ENCODE results near the gene PCDHGC3.

- TF ChIP-seq CTCF (IDR thresholded peaks at IDR 0.05) (no peak), POLR2AphosphoS5 (IDR thresholded peaks at IDR 0.05) (no peak), POLR2A (IDR thresholded peaks at IDR 0.05) (no peak)
Measured at GRCh38 chr5:141508798-141509611, 33.2 kb downstream of the PCDHGC3 start.
